Loucy (cell line): ENCODE results near the gene DUSP7.
A peak's percentile ranks its signal among the peaks of the same experiment; 100 is the strongest.

ENCODE experiments used
- H2AFZ ChIP-seq: fragments of 200-600 bp; sonication (generic); 2 replicates; pipeline ENCODE4 v1.6.0; 2016; ENCODE audit warnings: antibody characterized with exemption, mild to moderate bottlenecking, low read length, moderate library complexity
- H3F3A ChIP-seq: fragments of 200-600 bp; 2 replicates; pipeline ENCODE4 v1.6.0; 2016; ENCODE audit warnings: antibody characterized with exemption, low read depth, mild to moderate bottlenecking
- H3K27me3 ChIP-seq: fragments of 200-600 bp; sonication (generic); 2 replicates; pipeline ENCODE4 v1.6.1; 2014; ENCODE audit warnings: low read length, mild to moderate bottlenecking; ENCODE audit not compliant: insufficient read depth, poor library complexity, severe bottlenecking
- H3K36me3 ChIP-seq: fragments of 200-600 bp; sonication (generic); 2 replicates; pipeline ENCODE4 v1.6.1; 2016; ENCODE audit warnings: low read length; ENCODE audit not compliant: insufficient read depth
- H3K4me1 ChIP-seq: fragments of 200-600 bp; sonication (generic); 2 replicates; pipeline ENCODE4 v1.5.1; 2014; ENCODE audit warnings: low read length, mild to moderate bottlenecking; ENCODE audit not compliant: insufficient read depth, poor library complexity, severe bottlenecking
- H3K4me2 ChIP-seq: fragments of 200-600 bp; sonication (generic); 2 replicates; pipeline ENCODE4 v1.6.0; 2014; ENCODE audit warnings: antibody characterized with exemption, low read length, low read depth, mild to moderate bottlenecking; ENCODE audit not compliant: poor library complexity, severe bottlenecking
- H3K4me3 ChIP-seq: fragments of 200-600 bp; sonication (generic); 2 replicates; pipeline ENCODE4 v1.5.1; 2014; ENCODE audit warnings: low read length, mild to moderate bottlenecking, mixed read lengths; ENCODE audit not compliant: poor library complexity, severe bottlenecking
- H3K79me2 ChIP-seq: fragments of 200-600 bp; sonication (generic); 2 replicates; pipeline ENCODE4 v1.6.1; 2014; ENCODE audit warnings: low read length; ENCODE audit not compliant: insufficient read depth
- H3K9ac ChIP-seq: fragments of 200-600 bp; sonication (generic); 2 replicates; pipeline ENCODE4 v1.6.0; 2014; ENCODE audit warnings: mild to moderate bottlenecking, low read depth, low read length, moderate library complexity; ENCODE audit not compliant: poor library complexity, severe bottlenecking
- H3K9me2 ChIP-seq: fragments of 200-600 bp; sonication (generic); replicated peaks from 2 replicates; pipeline ENCODE4 v1.6.1; 2016; ENCODE audit warnings: low read depth, low read length, mixed read lengths
- H3K9me3 ChIP-seq: fragments of 200-600 bp; sonication (generic); 2 replicates; pipeline ENCODE4 v1.6.1; 2014; ENCODE audit warnings: mild to moderate bottlenecking, antibody characterized with exemption, low read length, low read depth; ENCODE audit not compliant: insufficient read depth
- H4K20me1 ChIP-seq: fragments of 200-600 bp; sonication (generic); 2 replicates; pipeline ENCODE4 v1.6.0; 2014; ENCODE audit warnings: antibody characterized with exemption, low read length, mild to moderate bottlenecking; ENCODE audit not compliant: insufficient read depth, poor library complexity, severe bottlenecking
- CTCF ChIP-seq: fragments of 200-600 bp; sonication (generic); conservative IDR thresholded peaks from 2 replicates; pipeline ENCODE4 v1.5.1; 2014; ENCODE audit warnings: mild to moderate bottlenecking, antibody characterized with exemption, low read length
- EZH2phosphoT487 ChIP-seq: fragments of 200-600 bp; IDR thresholded peaks from 2 replicates; pipeline ENCODE4 v1.6.1; 2018; ENCODE audit warnings: antibody characterized with exemption, mild to moderate bottlenecking, moderate library complexity, borderline replicate concordance

The DUSP7 gene

DNA sequence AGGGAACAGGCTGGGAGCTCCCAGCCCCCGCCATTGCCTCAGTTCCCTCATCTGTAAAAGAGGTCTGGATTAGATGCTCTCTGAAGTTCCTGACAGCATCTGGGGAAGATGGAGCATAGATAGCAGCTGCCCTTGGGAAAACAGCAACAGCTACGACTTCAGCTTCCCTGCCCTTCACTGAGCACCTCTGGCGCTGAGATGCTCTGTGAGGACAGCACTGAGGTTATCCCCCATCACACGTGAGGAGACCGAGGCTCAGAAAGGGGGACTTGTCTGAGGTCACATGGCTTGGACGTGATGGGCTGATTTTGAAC is 49.6 kb downstream of the DUSP7 start:
- Histone ChIP-seq H3K4me2 (no peak overlapping the region), H3K4me1 (peaks cover 15% of the 10 kb centered on the region), H2AFZ (no peak overlapping the region; the same call in 1 of the 2 replicates), H3K9me2 (no peaks in the 10 kb centered on the region), H4K20me1 (no peaks in the 10 kb centered on the region), H3K9ac (peak overlapping the region; percentile 47), H3K79me2 (no peaks in the 10 kb centered on the region), H3K27me3 (no peaks in the 10 kb centered on the region), H3F3A (no peaks in the 10 kb centered on the region), H3K9me3 (no peaks in the 10 kb centered on the region), H3K4me3 (no peak overlapping the region), H3K36me3 (no peaks in the 10 kb centered on the region)
- no peak for TF ChIP-seq EZH2phosphoT487
- no peak for TF ChIP-seq CTCF

DNA sequence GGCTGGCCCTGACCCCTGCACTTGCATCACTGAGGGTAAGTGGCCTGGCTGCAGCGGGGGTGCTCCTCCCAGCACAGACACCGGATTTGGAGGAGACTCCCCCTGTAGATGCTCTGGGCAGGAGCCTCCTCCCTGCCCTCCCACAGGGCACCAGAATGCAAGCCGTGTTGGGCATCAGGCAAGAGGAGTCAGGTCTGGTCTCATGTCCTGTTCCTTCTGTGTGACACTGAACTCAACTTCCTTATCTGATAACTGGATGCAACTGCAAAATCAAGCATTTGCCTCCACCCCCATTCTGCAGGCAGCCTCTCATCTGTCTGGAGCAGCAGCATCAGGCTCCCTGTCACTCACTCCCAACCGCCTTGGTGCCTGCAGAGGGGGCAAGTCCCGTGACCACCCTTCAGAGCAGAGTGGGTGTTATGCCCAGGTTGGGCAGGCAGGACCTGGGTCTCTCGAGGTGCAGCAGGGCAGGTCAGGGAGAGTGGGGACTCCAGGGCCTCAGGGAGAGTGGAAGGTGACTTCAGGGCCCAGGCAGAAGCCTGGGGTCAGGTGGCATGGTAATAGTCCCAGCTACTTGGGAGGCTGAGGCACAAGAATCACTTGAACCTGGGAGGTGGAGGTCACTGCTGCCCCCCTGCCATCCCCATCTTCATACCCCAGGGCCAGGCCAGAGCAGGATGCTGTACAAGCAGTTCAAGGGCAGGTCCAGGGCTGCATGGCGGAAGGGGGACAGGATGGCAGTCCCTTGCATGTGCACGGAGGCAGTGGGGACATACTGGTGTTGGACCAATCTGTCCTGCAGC is 50.2 kb downstream of the DUSP7 start:
- no peaks in the 10 kb centered on the region for H3K36me3 ChIP-seq
- peak overlapping the region; percentile 47 for H3K9ac ChIP-seq
- no peaks in the 10 kb centered on the region for H3K9me2 ChIP-seq
- H3K4me1 ChIP-seq = peaks cover 15% of the 10 kb centered on the region
- H3K4me3 ChIP-seq = no peak overlapping the region
- no peak for TF ChIP-seq EZH2phosphoT487
- TF ChIP-seq CTCF = no peak
- no peaks in the 10 kb centered on the region for H3K79me2 ChIP-seq
- no peaks in the 10 kb centered on the region for H3K27me3 ChIP-seq
- H3K4me2 ChIP-seq = no peak overlapping the region
- peak overlapping the region; percentile 33; the same call in 1 of the 2 replicates for H2AFZ ChIP-seq
- no peaks in the 10 kb centered on the region for H3F3A ChIP-seq
- H3K9me3 ChIP-seq = no peaks in the 10 kb centered on the region
- no peaks in the 10 kb centered on the region for H4K20me1 ChIP-seq

DNA sequence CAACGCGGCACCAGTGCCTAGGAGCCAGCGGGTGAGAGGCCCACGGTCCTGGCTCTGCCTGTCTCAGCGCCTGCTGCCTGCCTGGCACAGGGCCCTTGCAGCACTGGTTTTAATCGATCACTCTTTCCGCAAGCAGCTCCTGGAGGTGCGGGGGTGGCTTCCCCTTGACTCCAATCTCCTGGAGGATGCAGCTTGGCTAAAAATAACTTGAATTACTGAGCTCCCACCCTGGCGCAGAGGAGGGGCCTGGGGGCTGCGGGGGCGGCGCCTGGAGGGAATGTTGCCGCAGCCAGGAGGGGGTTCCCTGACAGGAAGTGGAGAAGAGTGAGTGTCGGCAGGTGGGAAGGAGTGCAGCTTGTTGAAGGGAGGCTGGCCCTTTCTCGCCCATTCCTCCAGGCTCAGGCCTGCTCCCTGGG is 50.8 kb downstream of the DUSP7 start:
- H3K4me2 ChIP-seq = no peak overlapping the region
- no peaks in the 10 kb centered on the region for H3K36me3 ChIP-seq
- no peaks in the 10 kb centered on the region for H3K9me2 ChIP-seq
- H3K4me3 ChIP-seq = no peak overlapping the region
- TF ChIP-seq EZH2phosphoT487 (no peak), CTCF (no peak)
- no peaks in the 10 kb centered on the region for H3K9me3 ChIP-seq
- peaks cover 15% of the 10 kb centered on the region for H3K4me1 ChIP-seq
- no peak overlapping the region; the same call in 1 of the 2 replicates for H2AFZ ChIP-seq
- no peaks in the 10 kb centered on the region for H4K20me1 ChIP-seq
- H3F3A ChIP-seq = no peaks in the 10 kb centered on the region
- H3K27me3 ChIP-seq = no peaks in the 10 kb centered on the region
- H3K9ac ChIP-seq = peak overlapping the region; percentile 47
- no peaks in the 10 kb centered on the region for H3K79me2 ChIP-seq
